ENCODE data around the gene ELP4. TPM values are rescaled to one million over a fixed set of nuclear protein-coding genes. Genes with fewer than 3 reads are reported as not detected.

ELP4 gene, protein sequence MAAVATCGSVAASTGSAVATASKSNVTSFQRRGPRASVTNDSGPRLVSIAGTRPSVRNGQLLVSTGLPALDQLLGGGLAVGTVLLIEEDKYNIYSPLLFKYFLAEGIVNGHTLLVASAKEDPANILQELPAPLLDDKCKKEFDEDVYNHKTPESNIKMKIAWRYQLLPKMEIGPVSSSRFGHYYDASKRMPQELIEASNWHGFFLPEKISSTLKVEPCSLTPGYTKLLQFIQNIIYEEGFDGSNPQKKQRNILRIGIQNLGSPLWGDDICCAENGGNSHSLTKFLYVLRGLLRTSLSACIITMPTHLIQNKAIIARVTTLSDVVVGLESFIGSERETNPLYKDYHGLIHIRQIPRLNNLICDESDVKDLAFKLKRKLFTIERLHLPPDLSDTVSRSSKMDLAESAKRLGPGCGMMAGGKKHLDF
- 21.4 TPM for total RNA-seq
- polyA plus RNA-seq, result 10 to 100 TPM; 21.0 to 24.2 (median 22.4) TPM

DNA sequence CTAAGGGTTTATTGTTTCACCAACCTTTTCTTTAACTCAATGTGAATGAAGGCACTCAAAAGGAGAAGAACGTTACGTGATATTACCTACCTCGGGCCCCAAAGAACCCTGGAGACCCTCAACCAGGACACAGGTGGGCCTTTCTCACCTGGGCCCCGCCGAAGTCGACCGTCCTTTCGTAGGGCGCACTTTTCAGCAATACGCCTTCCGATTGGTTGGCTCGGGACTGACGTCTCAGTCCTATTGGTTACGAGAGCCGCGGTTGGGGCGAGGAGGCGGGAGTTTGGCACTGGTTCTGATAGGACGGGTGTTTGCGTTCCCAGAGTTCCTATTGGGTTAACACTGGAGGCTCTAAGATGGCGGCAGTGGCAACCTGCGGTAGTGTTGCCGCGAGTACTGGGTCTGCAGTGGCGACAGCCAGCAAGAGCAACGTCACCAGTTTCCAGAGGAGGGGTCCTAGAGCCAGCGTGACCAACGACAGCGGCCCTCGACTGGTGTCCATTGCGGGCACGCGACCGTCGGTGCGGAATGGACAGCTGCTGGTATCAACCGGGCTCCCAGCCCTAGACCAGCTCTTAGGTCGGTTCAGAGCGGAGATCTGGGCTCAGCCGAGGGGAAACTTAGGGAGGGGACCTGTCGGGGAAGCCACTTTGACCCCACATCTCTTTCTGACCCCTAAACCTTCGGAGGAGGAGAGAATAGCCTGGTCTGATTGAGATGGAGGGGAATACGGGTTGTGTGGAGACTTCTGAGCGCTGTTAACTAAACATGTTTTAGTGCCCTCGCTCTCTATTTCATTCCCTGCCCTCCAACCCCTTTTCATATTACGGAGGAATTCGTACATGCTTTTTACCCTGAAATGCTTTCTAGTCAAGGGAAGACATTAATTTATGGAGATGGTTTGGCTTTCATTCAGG is at the start of gene ELP4, which contains the start of gene IMMP1L:
Gene ELP4, plus strand, starts transcription at position 339 of the 917 bp plus-strand sequence. Its CDS starts 18 bp downstream, at position 357.
Gene IMMP1L, minus strand, starts transcription at position 194 of the 917 bp plus-strand sequence. CDS start 46,346 bp downstream, outside the sequence.
- no peaks in the 10 kb centered on the region for H3K27me3 ChIP-seq (ENCODE audit: control insufficient read depth, insufficient read depth, low read length)
- peaks cover 15 to 57% (median 43%) of the 10 kb centered on the region in 4 donors for H3K4me1 Mint-ChIP-seq

DNA sequence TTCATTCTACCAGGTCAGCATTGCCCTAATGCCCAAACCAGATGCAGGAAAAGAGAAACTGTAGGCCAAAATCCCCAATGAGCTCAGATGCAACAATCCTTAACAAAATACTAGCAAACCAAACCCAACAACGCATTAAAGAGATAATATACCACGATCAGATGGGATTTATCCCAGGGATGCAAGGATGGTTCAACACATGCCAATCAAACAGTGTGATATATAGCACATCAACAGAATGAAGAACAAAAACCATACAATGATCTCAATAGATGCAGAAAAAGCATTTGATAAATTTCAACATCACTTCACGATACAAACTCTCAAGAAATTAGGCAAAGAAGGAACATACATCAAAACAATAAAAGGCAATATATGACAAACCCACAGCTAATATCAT is 45.1 kb upstream of the ELP4 start:
- Mint-ChIP-seq H3K27me3 (no peaks in the 10 kb centered on the region), H3K9me3 (peaks cover 0 to 13% (median 4%) of the 10 kb centered on the region in 7 donors), H3K36me3 (peaks cover 32% of the 10 kb centered on the region), H3K4me1 (peaks cover 0 to 16% (median 9%) of the 10 kb centered on the region in 4 donors), H3K4me3 (no peak overlapping the region), H3K27ac (no peak overlapping the region)
- Histone ChIP-seq H3K36me3 (ENCODE audit: control insufficient read depth, insufficient read depth, low read length) (no peaks in the 10 kb centered on the region), H3K4me3 (ENCODE audit: low read depth, low read length) (no peak overlapping the region), H3K9me3 (ENCODE audit: control insufficient read depth in 2 of 2, low read length in 2 of 2) (peaks cover 0 to 4% of the 10 kb centered on the region in 2 experiments), H3K27ac (ENCODE audit: insufficient read depth, low read length, poor library complexity, severe bottlenecking) (no peak overlapping the region), H3K4me1 (ENCODE audit: control insufficient read depth, insufficient read depth, low read length, poor library complexity, severe bottlenecking) (no peaks in the 10 kb centered on the region), H3K27me3 (ENCODE audit: control insufficient read depth, insufficient read depth, low read length) (no peaks in the 10 kb centered on the region)
- no peak for DNase-seq
- ATAC-seq (ENCODE audit: low read depth in 2 of 2), result no peak

More for the DNA sequence above, at the start of gene ELP4, which contains the start of gene IMMP1L:
- ATAC-seq (ENCODE audit: low read depth in 2 of 2) (peak; percentile 100), DNase-seq (peak; percentile 93 to 98 (median 97))
- Histone ChIP-seq H3K4me3 (ENCODE audit: low read depth, low read length) (peak within 1 kb of the TSS; percentile 98), H3K27ac (ENCODE audit: insufficient read depth, low read length, poor library complexity, severe bottlenecking) (peak within 1 kb of the TSS; percentile 83), H3K9me3 (ENCODE audit: control insufficient read depth in 2 of 2, low read length in 2 of 2) (no peaks in the 10 kb centered on the region), H3K36me3 (ENCODE audit: control insufficient read depth, insufficient read depth, low read length) (peaks cover 4% of the 10 kb centered on the region), H3K4me1 (ENCODE audit: control insufficient read depth, insufficient read depth, low read length, poor library complexity, severe bottlenecking) (peaks cover 28% of the 10 kb centered on the region)
- Mint-ChIP-seq H3K9me3 (no peaks in the 10 kb centered on the region), H3K27me3 (no peaks in the 10 kb centered on the region), H3K36me3 (peaks cover 8% of the 10 kb centered on the region), H3K27ac (peak within 1 kb of the TSS; percentile 98 to 100 (median 99)), H3K4me3 (peak within 1 kb of the TSS; percentile 96 to 100 (median 98))

DNA sequence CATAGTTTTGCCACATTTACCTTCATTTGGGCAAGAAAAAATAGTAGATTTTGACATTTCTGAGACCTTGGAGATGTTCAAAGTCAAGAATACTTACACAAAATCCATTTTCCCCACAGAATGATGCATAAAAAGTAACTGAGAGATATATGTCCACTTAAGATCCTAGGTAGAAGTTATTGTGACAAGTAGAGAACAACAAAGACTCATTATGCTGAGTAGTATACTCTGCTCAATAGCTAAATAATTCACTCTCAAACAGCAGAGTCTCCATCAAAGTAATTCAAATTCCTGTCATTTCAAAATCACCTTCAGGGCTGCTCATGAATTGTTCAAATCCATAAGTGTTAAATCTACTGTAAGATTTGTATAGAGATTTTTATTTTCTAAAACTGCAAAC is 35.5 kb upstream of the ELP4 start:
- H3K4me3 Mint-ChIP-seq, result no peak overlapping the region
- H3K4me3 ChIP-seq (ENCODE audit: low read depth, low read length), result no peak overlapping the region
- DNase-seq (no peak), ATAC-seq (ENCODE audit: low read depth in 2 of 2) (no peak)
- no peak overlapping the region for H3K27ac ChIP-seq (ENCODE audit: insufficient read depth, low read length, poor library complexity, severe bottlenecking)
- no peaks in the 10 kb centered on the region for H3K27me3 ChIP-seq (ENCODE audit: control insufficient read depth, insufficient read depth, low read length)
- H3K27ac Mint-ChIP-seq, result no peak overlapping the region
- H3K36me3 ChIP-seq (ENCODE audit: control insufficient read depth, insufficient read depth, low read length), result peaks cover 2% of the 10 kb centered on the region
- no peaks in the 10 kb centered on the region for H3K27me3 Mint-ChIP-seq
- H3K4me1 ChIP-seq (ENCODE audit: control insufficient read depth, insufficient read depth, low read length, poor library complexity, severe bottlenecking), result no peaks in the 10 kb centered on the region
- peaks cover 12% of the 10 kb centered on the region for H3K36me3 Mint-ChIP-seq
- H3K9me3 ChIP-seq (ENCODE audit: control insufficient read depth in 2 of 2, low read length in 2 of 2), result no peaks in the 10 kb centered on the region
- H3K4me1 Mint-ChIP-seq, result peaks cover 0 to 16% (median 4%) of the 10 kb centered on the region in 4 donors
- H3K9me3 Mint-ChIP-seq, result peaks cover 0 to 2% (median 0%) of the 10 kb centered on the region in 7 donors

DNA sequence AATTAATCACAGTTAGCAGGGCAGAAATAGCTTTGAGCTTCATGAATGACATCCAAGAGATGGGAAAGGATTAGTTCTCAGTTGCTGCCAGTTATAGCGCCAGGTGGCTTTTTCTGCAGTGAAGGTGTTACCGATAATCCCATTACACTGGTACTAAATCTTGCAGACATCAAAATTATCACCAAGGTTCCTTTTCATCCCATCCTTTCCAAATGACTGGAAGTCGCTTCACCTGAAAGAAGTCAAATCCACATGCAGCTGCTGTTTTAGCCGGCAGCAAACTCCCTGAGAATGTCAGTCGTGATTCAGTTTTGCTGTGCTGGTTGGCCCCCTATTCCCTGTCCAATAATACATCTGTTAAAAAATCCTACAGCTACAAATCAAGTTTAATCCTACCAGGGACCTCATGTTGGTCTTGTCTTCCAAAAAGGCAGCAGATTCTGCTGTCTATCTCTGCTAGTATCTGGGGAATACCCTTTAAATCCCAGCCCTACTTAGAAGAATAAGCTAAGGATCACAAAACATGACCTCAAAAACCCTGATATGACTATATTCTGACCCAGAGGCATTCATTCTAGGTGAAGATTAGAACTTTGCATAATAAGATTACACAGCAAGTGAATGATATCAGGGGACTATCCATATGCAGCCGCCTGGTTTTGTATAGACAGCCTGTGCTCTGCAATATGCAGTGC is 31.9 kb upstream of the ELP4 start:
- Histone ChIP-seq H3K4me3 (ENCODE audit: low read depth, low read length) (no peak overlapping the region), H3K36me3 (ENCODE audit: control insufficient read depth, insufficient read depth, low read length) (peaks cover 2% of the 10 kb centered on the region), H3K4me1 (ENCODE audit: control insufficient read depth, insufficient read depth, low read length, poor library complexity, severe bottlenecking) (no peaks in the 10 kb centered on the region), H3K27me3 (ENCODE audit: control insufficient read depth, insufficient read depth, low read length) (no peaks in the 10 kb centered on the region), H3K27ac (ENCODE audit: insufficient read depth, low read length, poor library complexity, severe bottlenecking) (no peak overlapping the region), H3K9me3 (ENCODE audit: control insufficient read depth in 2 of 2, low read length in 2 of 2) (no peaks in the 10 kb centered on the region)
- no peak overlapping the region for H3K27ac Mint-ChIP-seq
- no peaks in the 10 kb centered on the region for H3K27me3 Mint-ChIP-seq
- no peaks in the 10 kb centered on the region for H3K9me3 Mint-ChIP-seq
- peaks cover 4% of the 10 kb centered on the region for H3K36me3 Mint-ChIP-seq
- ATAC-seq (ENCODE audit: low read depth in 2 of 2) (no peak), DNase-seq (no peak)
- H3K4me1 Mint-ChIP-seq, result peaks cover 1 to 17% (median 9%) of the 10 kb centered on the region in 4 donors
- H3K4me3 Mint-ChIP-seq, result no peak overlapping the region

DNA sequence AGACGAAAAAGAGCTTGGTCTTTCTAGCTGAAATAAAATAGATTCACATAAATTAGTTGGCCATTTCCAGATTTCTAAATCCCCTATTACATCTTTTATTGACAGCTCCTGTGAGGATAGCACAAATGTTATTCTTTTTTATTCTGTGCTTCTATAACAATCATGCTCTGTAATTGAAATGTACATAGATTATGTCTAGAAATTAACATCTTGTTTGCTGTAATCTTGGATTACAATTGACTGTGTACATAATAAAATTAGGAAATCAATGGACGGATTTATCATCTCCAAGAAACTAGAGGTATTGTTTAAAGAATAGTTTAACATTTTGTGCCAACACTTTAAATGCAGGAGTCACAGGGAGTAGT is 31.4 kb upstream of the ELP4 start:
- H3K27ac Mint-ChIP-seq, result no peak overlapping the region
- no peaks in the 10 kb centered on the region for H3K27me3 ChIP-seq (ENCODE audit: control insufficient read depth, insufficient read depth, low read length)
- H3K36me3 Mint-ChIP-seq, result peaks cover 4% of the 10 kb centered on the region
- H3K9me3 Mint-ChIP-seq, result no peaks in the 10 kb centered on the region
- peaks cover 2% of the 10 kb centered on the region for H3K36me3 ChIP-seq (ENCODE audit: control insufficient read depth, insufficient read depth, low read length)
- no peaks in the 10 kb centered on the region for H3K9me3 ChIP-seq (ENCODE audit: control insufficient read depth in 2 of 2, low read length in 2 of 2)
- H3K4me1 Mint-ChIP-seq, result peaks cover 7 to 17% (median 11%) of the 10 kb centered on the region in 4 donors
- H3K4me3 Mint-ChIP-seq, result no peak overlapping the region
- H3K4me1 ChIP-seq (ENCODE audit: control insufficient read depth, insufficient read depth, low read length, poor library complexity, severe bottlenecking), result no peaks in the 10 kb centered on the region
- no peaks in the 10 kb centered on the region for H3K27me3 Mint-ChIP-seq
- ATAC-seq (ENCODE audit: low read depth in 2 of 2), result no peak
- DNase-seq, result no peak
- H3K27ac ChIP-seq (ENCODE audit: insufficient read depth, low read length, poor library complexity, severe bottlenecking), result no peak overlapping the region
- no peak overlapping the region for H3K4me3 ChIP-seq (ENCODE audit: low read depth, low read length)

DNA sequence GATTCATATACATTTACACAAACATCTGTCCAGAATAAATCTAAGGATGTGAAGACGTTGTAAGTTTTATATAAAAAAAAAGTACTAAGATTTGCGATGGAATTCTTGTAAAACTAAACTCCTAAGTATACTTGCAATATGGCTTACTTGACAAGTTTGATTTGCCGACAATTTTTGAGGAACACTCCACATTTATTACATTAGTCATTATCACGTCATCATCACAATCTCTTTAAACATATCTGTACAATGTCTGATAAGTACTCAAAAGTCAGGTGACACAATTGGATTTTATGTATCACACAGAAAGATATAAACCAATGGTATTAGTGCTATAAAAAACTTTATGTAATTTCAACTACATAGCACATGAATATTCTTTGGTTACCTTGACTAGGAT is 30.5 kb upstream of the ELP4 start:
- ATAC-seq (ENCODE audit: low read depth in 2 of 2) (no peak), DNase-seq (no peak)
- Mint-ChIP-seq H3K9me3 (no peaks in the 10 kb centered on the region), H3K27ac (no peak overlapping the region), H3K27me3 (no peaks in the 10 kb centered on the region), H3K4me1 (peaks cover 8 to 14% (median 11%) of the 10 kb centered on the region in 4 donors), H3K36me3 (peaks cover 4% of the 10 kb centered on the region), H3K4me3 (no peak overlapping the region)
- Histone ChIP-seq H3K4me3 (ENCODE audit: low read depth, low read length) (no peak overlapping the region), H3K27me3 (ENCODE audit: control insufficient read depth, insufficient read depth, low read length) (no peaks in the 10 kb centered on the region), H3K36me3 (ENCODE audit: control insufficient read depth, insufficient read depth, low read length) (no peaks in the 10 kb centered on the region), H3K9me3 (ENCODE audit: control insufficient read depth in 2 of 2, low read length in 2 of 2) (no peaks in the 10 kb centered on the region), H3K4me1 (ENCODE audit: control insufficient read depth, insufficient read depth, low read length, poor library complexity, severe bottlenecking) (no peaks in the 10 kb centered on the region), H3K27ac (ENCODE audit: insufficient read depth, low read length, poor library complexity, severe bottlenecking) (no peak overlapping the region)

DNA sequence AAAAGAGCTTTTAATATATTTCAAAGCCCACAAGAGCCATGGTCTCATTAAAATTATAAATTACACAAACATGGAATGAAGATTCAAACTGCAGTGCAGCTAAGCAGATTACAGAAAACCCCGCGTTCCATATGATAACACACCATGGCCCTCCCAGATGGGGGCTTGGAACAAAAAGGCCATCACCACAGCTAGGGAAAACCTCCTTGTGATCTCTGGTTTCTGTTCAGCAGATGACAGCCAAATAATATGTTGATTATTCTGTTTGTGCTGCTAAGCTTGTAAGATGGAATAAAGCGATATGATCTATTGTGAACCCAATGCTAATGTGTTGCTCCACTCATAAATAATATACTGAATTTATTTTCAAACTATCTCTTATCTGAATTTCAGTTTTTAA is 28.6 kb upstream of the ELP4 start:
- ATAC-seq (ENCODE audit: low read depth in 2 of 2), result no peak
- H3K27ac ChIP-seq (ENCODE audit: insufficient read depth, low read length, poor library complexity, severe bottlenecking), result no peak overlapping the region
- H3K4me3 ChIP-seq (ENCODE audit: low read depth, low read length), result no peak overlapping the region
- DNase-seq, result no peak
- Mint-ChIP-seq H3K27ac (no peak overlapping the region), H3K4me3 (no peak overlapping the region), H3K4me1 (peaks cover 9 to 12% (median 11%) of the 10 kb centered on the region in 4 donors), H3K36me3 (peaks cover 4% of the 10 kb centered on the region), H3K9me3 (no peaks in the 10 kb centered on the region), H3K27me3 (no peaks in the 10 kb centered on the region)
- H3K9me3 ChIP-seq (ENCODE audit: control insufficient read depth in 2 of 2, low read length in 2 of 2), result no peaks in the 10 kb centered on the region
- H3K27me3 ChIP-seq (ENCODE audit: control insufficient read depth, insufficient read depth, low read length), result no peaks in the 10 kb centered on the region
- no peaks in the 10 kb centered on the region for H3K4me1 ChIP-seq (ENCODE audit: control insufficient read depth, insufficient read depth, low read length, poor library complexity, severe bottlenecking)
- no peaks in the 10 kb centered on the region for H3K36me3 ChIP-seq (ENCODE audit: control insufficient read depth, insufficient read depth, low read length)
